ENCODE measurements around the gene NOLC1. TPM values are rescaled to one million over a fixed set of nuclear protein-coding genes. Genes with fewer than 3 reads are reported as not detected.

NOLC1 gene
- total and polyA plus RNA-seq, 2 of the 13 experiments (the other 11 are each of a cell fraction or from before 2014, with no cell fraction given): 50.6 to 81.0 TPM

DNA sequence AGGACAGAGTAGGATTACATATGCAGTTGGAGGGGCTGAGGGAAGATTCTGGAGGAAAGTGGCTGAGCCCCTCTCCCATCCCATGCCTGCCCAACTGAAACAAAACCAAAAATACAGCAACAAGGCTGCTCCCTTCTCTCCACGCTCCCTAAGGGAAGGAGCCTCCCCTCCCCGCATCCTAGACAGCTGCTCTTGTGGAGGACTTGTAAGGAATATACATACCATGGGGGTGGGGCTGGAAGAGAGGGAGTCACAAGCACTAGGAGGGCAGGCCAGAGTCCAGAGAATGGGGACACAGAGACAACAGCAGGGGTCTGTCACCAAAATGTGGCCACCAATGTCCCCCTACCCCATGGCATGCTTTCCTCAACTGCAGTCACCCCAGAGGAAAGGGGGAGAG lies 45.2 kb upstream of the NOLC1 start (continued):
- TF ChIP-seq ZFAT (CRISPR knock-in tag; conservative IDR thresholded peaks at IDR 0.05) (no peak), ZFP36L1 (CRISPR knock-in tag; IDR thresholded peaks at IDR 0.05) (no peak), NFIB (CRISPR knock-in tag; IDR thresholded peaks at IDR 0.05; ENCODE audit: borderline replicate concordance) (no peak), MTA1 (CRISPR knock-in tag; IDR thresholded peaks at IDR 0.05; ENCODE audit: borderline replicate concordance) (no peak), HMG20A (CRISPR knock-in tag; IDR thresholded peaks at IDR 0.05; ENCODE audit: borderline replicate concordance) (no peak)
- TF ChIP-seq, protein P1, sequence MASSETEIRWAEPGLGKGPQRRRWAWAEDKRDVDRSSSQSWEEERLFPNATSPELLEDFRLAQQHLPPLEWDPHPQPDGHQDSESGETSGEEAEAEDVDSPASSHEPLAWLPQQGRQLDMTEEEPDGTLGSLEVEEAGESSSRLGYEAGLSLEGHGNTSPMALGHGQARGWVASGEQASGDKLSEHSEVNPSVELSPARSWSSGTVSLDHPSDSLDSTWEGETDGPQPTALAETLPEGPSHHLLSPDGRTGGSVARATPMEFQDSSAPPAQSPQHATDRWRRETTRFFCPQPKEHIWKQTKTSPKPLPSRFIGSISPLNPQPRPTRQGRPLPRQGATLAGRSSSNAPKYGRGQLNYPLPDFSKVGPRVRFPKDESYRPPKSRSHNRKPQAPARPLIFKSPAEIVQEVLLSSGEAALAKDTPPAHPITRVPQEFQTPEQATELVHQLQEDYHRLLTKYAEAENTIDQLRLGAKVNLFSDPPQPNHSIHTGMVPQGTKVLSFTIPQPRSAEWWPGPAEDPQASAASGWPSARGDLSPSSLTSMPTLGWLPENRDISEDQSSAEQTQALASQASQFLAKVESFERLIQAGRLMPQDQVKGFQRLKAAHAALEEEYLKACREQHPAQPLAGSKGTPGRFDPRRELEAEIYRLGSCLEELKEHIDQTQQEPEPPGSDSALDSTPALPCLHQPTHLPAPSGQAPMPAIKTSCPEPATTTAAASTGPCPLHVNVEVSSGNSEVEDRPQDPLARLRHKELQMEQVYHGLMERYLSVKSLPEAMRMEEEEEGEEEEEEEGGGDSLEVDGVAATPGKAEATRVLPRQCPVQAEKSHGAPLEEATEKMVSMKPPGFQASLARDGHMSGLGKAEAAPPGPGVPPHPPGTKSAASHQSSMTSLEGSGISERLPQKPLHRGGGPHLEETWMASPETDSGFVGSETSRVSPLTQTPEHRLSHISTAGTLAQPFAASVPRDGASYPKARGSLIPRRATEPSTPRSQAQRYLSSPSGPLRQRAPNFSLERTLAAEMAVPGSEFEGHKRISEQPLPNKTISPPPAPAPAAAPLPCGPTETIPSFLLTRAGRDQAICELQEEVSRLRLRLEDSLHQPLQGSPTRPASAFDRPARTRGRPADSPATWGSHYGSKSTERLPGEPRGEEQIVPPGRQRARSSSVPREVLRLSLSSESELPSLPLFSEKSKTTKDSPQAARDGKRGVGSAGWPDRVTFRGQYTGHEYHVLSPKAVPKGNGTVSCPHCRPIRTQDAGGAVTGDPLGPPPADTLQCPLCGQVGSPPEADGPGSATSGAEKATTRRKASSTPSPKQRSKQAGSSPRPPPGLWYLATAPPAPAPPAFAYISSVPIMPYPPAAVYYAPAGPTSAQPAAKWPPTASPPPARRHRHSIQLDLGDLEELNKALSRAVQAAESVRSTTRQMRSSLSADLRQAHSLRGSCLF (CRISPR knock-in tag; IDR thresholded peaks at IDR 0.05; ENCODE audit: borderline replicate concordance): no peak
- TF ChIP-seq, protein P2, sequence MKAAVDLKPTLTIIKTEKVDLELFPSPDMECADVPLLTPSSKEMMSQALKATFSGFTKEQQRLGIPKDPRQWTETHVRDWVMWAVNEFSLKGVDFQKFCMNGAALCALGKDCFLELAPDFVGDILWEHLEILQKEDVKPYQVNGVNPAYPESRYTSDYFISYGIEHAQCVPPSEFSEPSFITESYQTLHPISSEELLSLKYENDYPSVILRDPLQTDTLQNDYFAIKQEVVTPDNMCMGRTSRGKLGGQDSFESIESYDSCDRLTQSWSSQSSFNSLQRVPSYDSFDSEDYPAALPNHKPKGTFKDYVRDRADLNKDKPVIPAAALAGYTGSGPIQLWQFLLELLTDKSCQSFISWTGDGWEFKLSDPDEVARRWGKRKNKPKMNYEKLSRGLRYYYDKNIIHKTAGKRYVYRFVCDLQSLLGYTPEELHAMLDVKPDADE (CRISPR knock-in tag; IDR thresholded peaks at IDR 0.05): no peak
- TF ChIP-seq, protein P3, sequence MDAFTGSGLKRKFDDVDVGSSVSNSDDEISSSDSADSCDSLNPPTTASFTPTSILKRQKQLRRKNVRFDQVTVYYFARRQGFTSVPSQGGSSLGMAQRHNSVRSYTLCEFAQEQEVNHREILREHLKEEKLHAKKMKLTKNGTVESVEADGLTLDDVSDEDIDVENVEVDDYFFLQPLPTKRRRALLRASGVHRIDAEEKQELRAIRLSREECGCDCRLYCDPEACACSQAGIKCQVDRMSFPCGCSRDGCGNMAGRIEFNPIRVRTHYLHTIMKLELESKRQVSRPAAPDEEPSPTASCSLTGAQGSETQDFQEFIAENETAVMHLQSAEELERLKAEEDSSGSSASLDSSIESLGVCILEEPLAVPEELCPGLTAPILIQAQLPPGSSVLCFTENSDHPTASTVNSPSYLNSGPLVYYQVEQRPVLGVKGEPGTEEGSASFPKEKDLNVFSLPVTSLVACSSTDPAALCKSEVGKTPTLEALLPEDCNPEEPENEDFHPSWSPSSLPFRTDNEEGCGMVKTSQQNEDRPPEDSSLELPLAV (CRISPR knock-in tag; conservative IDR thresholded peaks at IDR 0.05; ENCODE audit: low read depth): no peak
- TF ChIP-seq, protein P4, sequence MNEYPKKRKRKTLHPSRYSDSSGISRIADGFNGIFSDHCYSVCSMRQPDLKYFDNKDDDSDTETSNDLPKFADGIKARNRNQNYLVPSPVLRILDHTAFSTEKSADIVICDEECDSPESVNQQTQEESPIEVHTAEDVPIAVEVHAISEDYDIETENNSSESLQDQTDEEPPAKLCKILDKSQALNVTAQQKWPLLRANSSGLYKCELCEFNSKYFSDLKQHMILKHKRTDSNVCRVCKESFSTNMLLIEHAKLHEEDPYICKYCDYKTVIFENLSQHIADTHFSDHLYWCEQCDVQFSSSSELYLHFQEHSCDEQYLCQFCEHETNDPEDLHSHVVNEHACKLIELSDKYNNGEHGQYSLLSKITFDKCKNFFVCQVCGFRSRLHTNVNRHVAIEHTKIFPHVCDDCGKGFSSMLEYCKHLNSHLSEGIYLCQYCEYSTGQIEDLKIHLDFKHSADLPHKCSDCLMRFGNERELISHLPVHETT (CRISPR knock-in tag; conservative IDR thresholded peaks at IDR 0.05): no peak
- TF ChIP-seq, protein P5, sequence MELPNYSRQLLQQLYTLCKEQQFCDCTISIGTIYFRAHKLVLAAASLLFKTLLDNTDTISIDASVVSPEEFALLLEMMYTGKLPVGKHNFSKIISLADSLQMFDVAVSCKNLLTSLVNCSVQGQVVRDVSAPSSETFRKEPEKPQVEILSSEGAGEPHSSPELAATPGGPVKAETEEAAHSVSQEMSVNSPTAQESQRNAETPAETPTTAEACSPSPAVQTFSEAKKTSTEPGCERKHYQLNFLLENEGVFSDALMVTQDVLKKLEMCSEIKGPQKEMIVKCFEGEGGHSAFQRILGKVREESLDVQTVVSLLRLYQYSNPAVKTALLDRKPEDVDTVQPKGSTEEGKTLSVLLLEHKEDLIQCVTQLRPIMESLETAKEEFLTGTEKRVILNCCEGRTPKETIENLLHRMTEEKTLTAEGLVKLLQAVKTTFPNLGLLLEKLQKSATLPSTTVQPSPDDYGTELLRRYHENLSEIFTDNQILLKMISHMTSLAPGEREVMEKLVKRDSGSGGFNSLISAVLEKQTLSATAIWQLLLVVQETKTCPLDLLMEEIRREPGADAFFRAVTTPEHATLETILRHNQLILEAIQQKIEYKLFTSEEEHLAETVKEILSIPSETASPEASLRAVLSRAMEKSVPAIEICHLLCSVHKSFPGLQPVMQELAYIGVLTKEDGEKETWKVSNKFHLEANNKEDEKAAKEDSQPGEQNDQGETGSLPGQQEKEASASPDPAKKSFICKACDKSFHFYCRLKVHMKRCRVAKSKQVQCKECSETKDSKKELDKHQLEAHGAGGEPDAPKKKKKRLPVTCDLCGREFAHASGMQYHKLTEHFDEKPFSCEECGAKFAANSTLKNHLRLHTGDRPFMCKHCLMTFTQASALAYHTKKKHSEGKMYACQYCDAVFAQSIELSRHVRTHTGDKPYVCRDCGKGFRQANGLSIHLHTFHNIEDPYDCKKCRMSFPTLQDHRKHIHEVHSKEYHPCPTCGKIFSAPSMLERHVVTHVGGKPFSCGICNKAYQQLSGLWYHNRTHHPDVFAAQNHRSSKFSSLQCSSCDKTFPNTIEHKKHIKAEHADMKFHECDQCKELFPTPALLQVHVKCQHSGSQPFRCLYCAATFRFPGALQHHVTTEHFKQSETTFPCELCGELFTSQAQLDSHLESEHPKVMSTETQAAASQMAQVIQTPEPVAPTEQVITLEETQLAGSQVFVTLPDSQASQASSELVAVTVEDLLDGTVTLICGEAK (IDR thresholded peaks at IDR 0.05): no peak
- TF ChIP-seq, protein P5 (CRISPR knock-in tag; IDR thresholded peaks at IDR 0.05): no peak

Data from HepG2 (cell line).